ENCODE measurements around the gene LSP1. TPM values are rescaled to one million over a fixed set of nuclear protein-coding genes. Genes with fewer than 3 reads are reported as not detected.
A peak's percentile ranks its signal among the peaks of the same experiment; 100 is the strongest.
"Not testable (repeated sequence)": the region's sequence is repeated elsewhere in the genome, so short reads cannot be mapped to it uniquely, and the experiment has no call there.

Gene LSP1
- polyA plus RNA-seq, 3 donors from 2014 or later: 437 to 767 (median 593) TPM

- peaks cover 0 to 6% (median 0%) of the 10 kb centered on the region in 3 donors for H3K36me3 Mint-ChIP-seq
- DNase-seq: no peak
- H3K9me3 Mint-ChIP-seq: no peaks in the 10 kb centered on the region
- H3K4me1 Mint-ChIP-seq: peaks cover 7 to 10% of the 10 kb centered on the region in 2 donors
- peaks cover 5 to 11% (median 9%) of the 10 kb centered on the region in 3 donors for H3K27me3 Mint-ChIP-seq (ENCODE audit: low read depth in 3 of 3)
- H3K4me3 Mint-ChIP-seq: no peak overlapping the region
- H3K27ac Mint-ChIP-seq: no peak overlapping the region
These were observed 82.5 kb downstream of the LSP1 start for GRCh38 chr11:1935156-1936071.

- Mint-ChIP-seq H3K9me3 (no peaks in the 10 kb centered on the region), H3K4me3 (no peak overlapping the region), H3K27ac (no peak overlapping the region), H3K27me3 (ENCODE audit: low read depth in 3 of 3) (peaks cover 5 to 11% (median 9%) of the 10 kb centered on the region in 3 donors), H3K36me3 (peaks cover 0 to 6% (median 0%) of the 10 kb centered on the region in 3 donors), H3K4me1 (peaks cover 5 to 7% of the 10 kb centered on the region in 2 donors)
- no peak for DNase-seq
These were observed 83.3 kb downstream of the LSP1 start for GRCh38 chr11:1936072-1936780.

DNA sequence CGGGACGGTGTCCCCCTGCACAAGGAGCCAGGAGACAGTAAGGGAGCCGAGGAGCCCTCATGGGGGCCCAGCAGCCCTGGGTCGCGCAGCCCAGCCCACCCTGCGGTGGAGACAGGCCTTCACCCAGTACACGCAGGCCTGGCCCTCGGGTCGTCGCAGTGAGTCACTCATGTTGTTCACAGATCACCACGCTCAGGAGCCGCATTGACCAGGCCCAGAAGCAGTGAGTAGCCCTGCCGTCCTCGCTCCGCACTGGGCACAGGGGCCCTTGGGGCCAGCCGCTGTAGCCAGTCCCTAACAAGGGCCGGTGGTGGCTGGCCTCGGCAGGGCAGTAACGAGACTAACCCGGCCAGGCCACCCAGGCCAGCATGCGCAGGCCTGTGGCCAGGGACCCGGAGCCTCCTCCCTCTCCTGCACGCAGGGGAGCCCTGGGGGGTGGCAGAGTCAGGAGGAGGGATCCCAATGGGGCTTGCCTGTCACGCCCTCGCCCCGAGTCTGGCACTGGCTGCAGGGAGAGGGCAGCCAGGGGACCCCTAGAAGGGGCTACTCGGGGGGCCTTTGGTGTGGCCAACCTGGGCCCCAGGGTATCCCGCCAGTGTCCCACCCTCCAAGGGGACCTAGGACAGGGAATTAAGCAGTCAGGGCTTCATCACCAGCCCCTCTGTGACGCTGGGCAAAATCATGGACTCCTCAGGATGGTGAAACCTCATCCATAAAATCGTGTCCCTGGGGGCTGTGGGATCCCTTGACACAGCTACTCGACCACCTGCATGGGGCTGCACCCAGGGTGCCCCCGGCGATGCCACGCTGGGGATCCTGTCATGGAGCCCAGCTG, 84.1 kb downstream of the LSP1 start:
- H3K9me3 Mint-ChIP-seq: no peaks in the 10 kb centered on the region
- no peak overlapping the region for H3K27ac Mint-ChIP-seq
- DNase-seq: no peak
- no peak overlapping the region for H3K4me3 Mint-ChIP-seq
- peaks cover 0 to 6% (median 0%) of the 10 kb centered on the region in 3 donors for H3K36me3 Mint-ChIP-seq
- H3K4me1 Mint-ChIP-seq: peaks cover 5 to 7% of the 10 kb centered on the region in 2 donors
- H3K27me3 Mint-ChIP-seq (ENCODE audit: low read depth in 3 of 3): peaks cover 3 to 9% (median 5%) of the 10 kb centered on the region in 3 donors

GRCh38 chr11:1937616-1938342, 84.9 kb downstream of the LSP1 start:
- no peaks in the 10 kb centered on the region for H3K9me3 Mint-ChIP-seq
- no peak overlapping the region for H3K4me3 Mint-ChIP-seq
- no peak for DNase-seq
- H3K27ac Mint-ChIP-seq: no peak overlapping the region
- peaks cover 2 to 8% (median 5%) of the 10 kb centered on the region in 3 donors for H3K27me3 Mint-ChIP-seq (ENCODE audit: low read depth in 3 of 3)
- peaks cover 0 to 4% (median 0%) of the 10 kb centered on the region in 3 donors for H3K36me3 Mint-ChIP-seq
- peaks cover 5 to 7% of the 10 kb centered on the region in 2 donors for H3K4me1 Mint-ChIP-seq

- H3K27me3 Mint-ChIP-seq (ENCODE audit: low read depth in 3 of 3): peaks cover 2 to 5% (median 4%) of the 10 kb centered on the region in 3 donors
- peaks cover 5 to 7% of the 10 kb centered on the region in 2 donors for H3K4me1 Mint-ChIP-seq
- no peak for DNase-seq
- no peaks in the 10 kb centered on the region for H3K9me3 Mint-ChIP-seq
- no peaks in the 10 kb centered on the region for H3K36me3 Mint-ChIP-seq
- no peak overlapping the region for H3K4me3 Mint-ChIP-seq
- H3K27ac Mint-ChIP-seq: no peak overlapping the region
These were observed 85.6 kb downstream of the LSP1 start for GRCh38 chr11:1938343-1939005.

- peak overlapping the region; percentile 7 to 38 (median 30) for H3K4me3 Mint-ChIP-seq
- peaks cover 0 to 2% (median 2%) of the 10 kb centered on the region in 3 donors for H3K27me3 Mint-ChIP-seq (ENCODE audit: low read depth in 3 of 3)
- H3K4me1 Mint-ChIP-seq: peaks cover 5 to 7% of the 10 kb centered on the region in 2 donors
- peak overlapping the region in 1 of 6 donors; percentile 71 for H3K27ac Mint-ChIP-seq
- no peaks in the 10 kb centered on the region for H3K36me3 Mint-ChIP-seq
- no peaks in the 10 kb centered on the region for H3K9me3 Mint-ChIP-seq
- DNase-seq: peak in 1 of 3 donors; percentile 10
These were observed 86.2 kb downstream of the LSP1 start for GRCh38 chr11:1939006-1939625.

DNA sequence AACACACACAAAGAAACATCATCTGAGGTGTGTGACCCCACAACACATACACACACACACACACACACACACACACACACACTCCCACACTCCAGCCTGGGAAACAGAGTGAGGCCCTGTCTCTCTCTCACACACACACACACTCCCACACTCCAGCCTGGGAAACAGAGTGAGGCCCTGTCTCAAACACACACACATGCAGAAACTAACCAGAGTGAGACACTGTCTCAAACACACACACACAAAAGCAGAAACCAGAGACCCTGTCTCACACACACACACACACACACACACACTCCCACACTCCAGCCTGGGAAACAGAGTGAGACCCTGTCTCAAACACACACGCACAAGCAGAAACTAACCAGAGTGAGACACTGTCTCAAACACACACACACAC, 86.9 kb downstream of the LSP1 start:
- H3K9me3 Mint-ChIP-seq: not testable (repeated sequence)

More for the DNA sequence above, 86.9 kb downstream of the LSP1 start:
- not testable (repeated sequence) for DNase-seq; H3K4me1 Mint-ChIP-seq; H3K27me3 Mint-ChIP-seq (ENCODE audit: low read depth in 3 of 3); H3K27ac Mint-ChIP-seq; H3K4me3 Mint-ChIP-seq; H3K36me3 Mint-ChIP-seq

Other genes starting within 250 kb of the LSP1 start
- gene KRTAP5-3, start 244.6 kb upstream of the LSP1 start, polyA plus RNA-seq: not detected
- not detected for gene KRTAP5-4, start 230.9 kb upstream of the LSP1 start, polyA plus RNA-seq
- gene KRTAP5-5, start 223.3 kb upstream of the LSP1 start, polyA plus RNA-seq: not detected
- gene KRTAP5-6, start 155.9 kb upstream of the LSP1 start, polyA plus RNA-seq: not detected
- under 1 TPM; 0.09 to 0.93 (median 0.39) TPM for gene IFITM10, start 102.5 kb upstream of the LSP1 start, polyA plus RNA-seq
- gene CTSD, start 89.2 kb upstream of the LSP1 start, polyA plus RNA-seq: 100 to 1,000 TPM; 471 to 795 (median 488) TPM
- gene SYT8, start 18.1 kb upstream of the LSP1 start, polyA plus RNA-seq: not detected
- 1 to 10 TPM in 1 of 3 donors, under 1 TPM in 1, not detected in 1; 0.54 to 2.0 TPM for gene TNNI2, start 14.1 kb upstream of the LSP1 start, polyA plus RNA-seq
- gene PRR33, start 38.8 kb downstream of the LSP1 start, polyA plus RNA-seq: under 1 TPM in 1 of 3 donors, not detected in 2; 0.35 TPM
- not detected for gene TNNT3, start 66.6 kb downstream of the LSP1 start, polyA plus RNA-seq
- gene MRPL23, start 94.2 kb downstream of the LSP1 start, polyA plus RNA-seq: 10 to 100 TPM; 20.9 to 44.4 (median 42.4) TPM
- gene H19, start 144.8 kb downstream of the LSP1 start, polyA plus RNA-seq: not detected

Measured in immature natural killer cell (primary cell).